GM19438 (cell line): ENCODE data around the gene CD300LD.

Experiments
- ATAC-seq: cut with Tn5 transposase; IDR thresholded peaks from one replicate; pipeline ENCODE4 v1.9.1; 2021; ENCODE audit warnings: low read depth; ENCODE audit not compliant: unreplicated experiment

Gene CD300LD

GRCh38 chr17:74545843-74546230 lies 46.2 kb downstream of the CD300LD start, which contains the start of gene CD300C:
Gene CD300C (minus strand): TSS chr17:74546115. CDS start chr17:74545782, 333 bp downstream.
- ATAC-seq: no peak

GRCh38 chr17:74544991-74545842 lies 46.9 kb downstream of the CD300LD start:
- ATAC-seq: no peak

GRCh38 chr17:74543891-74544760 lies 48.0 kb downstream of the CD300LD start:
- no peak for ATAC-seq

GRCh38 chr17:74543406-74543805 lies 48.7 kb downstream of the CD300LD start:
- ATAC-seq: no peak

GRCh38 chr17:74542727-74543383 lies 49.2 kb downstream of the CD300LD start:
- no peak for ATAC-seq

GRCh38 chr17:74542166-74542565 lies 49.9 kb downstream of the CD300LD start:
- no peak for ATAC-seq

- no peak for ATAC-seq
These were observed 50.6 kb downstream of the CD300LD start for GRCh38 chr17:74541176-74542111.

GRCh38 chr17:74539281-74539820 lies 52.7 kb downstream of the CD300LD start:
- no peak for ATAC-seq

- ATAC-seq: no peak
These were observed 55.2 kb downstream of the CD300LD start for GRCh38 chr17:74536890-74537289.

GRCh38 chr17:74532115-74532514 lies 60.0 kb downstream of the CD300LD start:
- no peak for ATAC-seq

- no peak for ATAC-seq
These were observed 60.8 kb downstream of the CD300LD start, which contains the start of gene CD300LB for GRCh38 chr17:74531231-74531761. Gene CD300LB (minus strand): TSS chr17:74531475. CDS start chr17:74531350, 125 bp downstream.

GRCh38 chr17:74530831-74531150 lies 61.3 kb downstream of the CD300LD start:
- ATAC-seq: no peak
